HG03439 (cell line): ENCODE measurements around the gene TCIRG1.
"Not testable (repeated sequence)": the region's sequence is repeated elsewhere in the genome, so short reads cannot be mapped to it uniquely, and the experiment has no call there.

Experiments used
- ATAC-seq: cut with Tn5 transposase; IDR thresholded peaks from one replicate; pipeline ENCODE4 v1.9.1; 2021; ENCODE audit warnings: mild to moderate bottlenecking, moderate library complexity; ENCODE audit not compliant: unreplicated experiment

TCIRG1 gene

DNA sequence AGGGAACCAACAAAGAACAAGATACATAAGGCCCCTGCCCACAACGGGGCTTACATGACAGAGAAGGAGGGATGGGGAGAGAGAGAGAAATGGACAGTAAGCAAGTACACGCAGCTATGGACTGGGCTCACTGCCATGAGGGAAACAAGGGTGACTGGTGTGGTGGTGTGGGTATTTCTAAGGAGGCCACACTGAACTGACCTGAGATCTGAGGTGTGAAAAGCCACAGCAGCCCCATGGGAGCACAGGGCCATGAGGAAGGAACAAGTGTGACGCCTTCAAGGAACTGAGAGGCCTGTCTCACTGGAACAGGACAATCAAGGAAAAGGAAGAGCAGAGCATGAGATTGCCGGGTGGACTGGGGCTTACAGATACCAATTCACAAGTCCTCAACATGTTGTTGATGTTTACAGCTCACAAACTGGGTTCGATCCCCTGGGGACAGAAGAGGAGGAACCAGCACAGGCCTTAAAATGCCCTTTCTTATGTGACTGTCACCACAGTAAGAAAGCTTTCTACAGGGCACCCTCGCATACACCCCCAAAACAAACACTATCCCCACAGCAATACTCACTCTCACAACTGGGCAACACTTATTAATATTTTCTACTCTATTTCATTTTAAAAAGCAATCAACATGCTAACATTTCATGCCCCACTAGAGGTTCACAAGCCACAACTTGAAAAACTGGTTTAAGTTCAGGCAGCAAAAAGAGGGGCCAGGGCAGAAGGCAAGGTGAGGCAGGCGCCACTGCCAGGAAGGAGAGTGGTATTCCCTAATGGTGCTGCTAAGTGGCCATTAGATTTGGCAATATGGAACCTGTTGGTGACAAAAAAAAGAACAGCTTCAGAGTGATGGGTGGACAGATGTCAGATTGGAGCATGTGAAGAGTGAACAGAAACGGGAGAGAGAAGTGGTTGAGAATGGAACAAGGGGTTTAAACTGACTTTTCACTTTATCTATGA, 39.1 kb downstream of the TCIRG1 start:
- no peak for ATAC-seq

DNA sequence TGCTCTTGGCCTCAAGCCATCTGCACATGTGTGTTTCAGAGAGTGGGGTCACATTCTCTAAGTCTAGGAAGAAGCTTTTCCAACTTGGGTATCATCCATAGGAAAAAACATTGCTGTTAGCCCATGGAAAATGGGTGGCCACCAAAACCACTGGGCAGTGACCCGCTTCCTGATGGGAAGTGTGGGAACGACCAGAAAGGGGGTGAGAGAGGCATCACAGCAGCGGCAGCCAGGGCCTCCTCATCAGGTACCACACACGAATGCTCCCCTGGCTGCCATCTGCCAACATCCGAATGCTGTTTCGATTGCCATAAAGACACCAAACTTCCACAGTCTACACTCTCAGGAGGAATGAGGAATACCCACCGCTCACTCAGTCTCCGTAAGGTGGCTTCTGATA, 42.0 kb downstream of the TCIRG1 start:
- no peak for ATAC-seq

GRCh38 chr11:68081691-68082090, 42.9 kb downstream of the TCIRG1 start:
- no peak for ATAC-seq

DNA sequence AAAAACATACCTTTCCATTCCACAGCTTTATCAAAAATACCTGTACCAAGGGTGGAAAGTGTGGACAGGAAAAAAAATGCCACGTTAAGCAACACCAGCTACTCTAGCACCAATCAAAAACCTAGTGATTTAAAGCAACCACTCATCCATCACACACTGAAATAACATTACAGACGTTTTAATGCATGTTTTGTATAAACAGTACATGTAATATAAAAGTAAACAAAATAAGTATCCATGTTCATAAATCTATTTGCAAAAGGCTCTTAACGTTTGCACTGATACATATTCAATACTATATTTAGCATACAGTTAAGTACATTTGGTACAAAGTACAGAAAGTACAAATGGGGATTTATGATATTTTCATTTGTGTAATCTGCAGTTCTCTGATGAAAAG, 43.7 kb downstream of the TCIRG1 start:
- ATAC-seq: no peak

- ATAC-seq: no peak
Measured at GRCh38 chr11:68083517-68083916, 44.7 kb downstream of the TCIRG1 start.

- no peak for ATAC-seq
Measured at GRCh38 chr11:68089679-68090078, 50.9 kb downstream of the TCIRG1 start.

- no peak for ATAC-seq
Measured at GRCh38 chr11:68090287-68090686, 51.5 kb downstream of the TCIRG1 start.

GRCh38 chr11:68090706-68091105, 51.9 kb downstream of the TCIRG1 start:
- no peak for ATAC-seq

DNA sequence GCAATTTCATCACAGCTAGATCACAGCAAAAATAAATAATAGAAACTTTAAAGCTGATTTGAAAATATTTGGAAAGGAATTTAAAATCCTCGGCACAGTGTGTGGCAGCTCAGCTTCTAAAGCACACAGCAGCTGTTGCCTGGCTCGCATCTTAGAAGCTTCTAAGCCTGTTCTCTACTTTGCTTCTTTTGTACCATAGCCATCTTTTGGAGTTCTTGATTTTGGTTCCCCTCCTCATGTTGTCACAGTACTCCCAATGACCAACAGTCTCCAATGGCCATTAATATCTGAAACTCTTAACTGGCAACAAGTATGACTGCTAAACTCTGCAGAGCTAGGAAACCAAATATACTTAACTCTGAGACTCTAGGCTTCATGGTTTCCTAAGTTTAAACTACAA, 53.6 kb downstream of the TCIRG1 start:
- ATAC-seq: no peak

- not testable (repeated sequence) for ATAC-seq
Measured at GRCh38 chr11:68092946-68093345, 54.1 kb downstream of the TCIRG1 start.

GRCh38 chr11:68093565-68093964, 54.7 kb downstream of the TCIRG1 start:
- no peak for ATAC-seq

DNA sequence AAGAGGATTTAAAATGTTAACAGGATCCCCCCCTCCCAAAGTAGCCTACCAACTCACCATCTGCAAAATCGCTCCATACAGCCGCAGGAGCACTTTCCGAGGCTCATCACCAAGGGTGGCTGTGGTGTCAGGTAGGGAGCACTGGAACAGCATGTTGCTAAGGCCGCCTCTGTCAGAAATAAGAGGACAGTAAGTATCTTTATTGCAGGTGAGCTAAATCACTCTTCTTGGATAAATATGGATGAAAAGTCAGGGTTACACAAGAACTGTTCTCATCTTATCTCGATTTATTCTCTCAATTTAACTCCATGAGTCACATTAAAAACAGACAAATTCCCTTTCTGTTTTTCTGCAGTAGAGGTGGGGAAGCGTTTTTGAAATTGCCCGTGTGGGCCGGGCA, 58.1 kb downstream of the TCIRG1 start:
- no peak for ATAC-seq

GRCh38 chr11:68099057-68099456, 60.2 kb downstream of the TCIRG1 start:
- ATAC-seq: no peak

DNA sequence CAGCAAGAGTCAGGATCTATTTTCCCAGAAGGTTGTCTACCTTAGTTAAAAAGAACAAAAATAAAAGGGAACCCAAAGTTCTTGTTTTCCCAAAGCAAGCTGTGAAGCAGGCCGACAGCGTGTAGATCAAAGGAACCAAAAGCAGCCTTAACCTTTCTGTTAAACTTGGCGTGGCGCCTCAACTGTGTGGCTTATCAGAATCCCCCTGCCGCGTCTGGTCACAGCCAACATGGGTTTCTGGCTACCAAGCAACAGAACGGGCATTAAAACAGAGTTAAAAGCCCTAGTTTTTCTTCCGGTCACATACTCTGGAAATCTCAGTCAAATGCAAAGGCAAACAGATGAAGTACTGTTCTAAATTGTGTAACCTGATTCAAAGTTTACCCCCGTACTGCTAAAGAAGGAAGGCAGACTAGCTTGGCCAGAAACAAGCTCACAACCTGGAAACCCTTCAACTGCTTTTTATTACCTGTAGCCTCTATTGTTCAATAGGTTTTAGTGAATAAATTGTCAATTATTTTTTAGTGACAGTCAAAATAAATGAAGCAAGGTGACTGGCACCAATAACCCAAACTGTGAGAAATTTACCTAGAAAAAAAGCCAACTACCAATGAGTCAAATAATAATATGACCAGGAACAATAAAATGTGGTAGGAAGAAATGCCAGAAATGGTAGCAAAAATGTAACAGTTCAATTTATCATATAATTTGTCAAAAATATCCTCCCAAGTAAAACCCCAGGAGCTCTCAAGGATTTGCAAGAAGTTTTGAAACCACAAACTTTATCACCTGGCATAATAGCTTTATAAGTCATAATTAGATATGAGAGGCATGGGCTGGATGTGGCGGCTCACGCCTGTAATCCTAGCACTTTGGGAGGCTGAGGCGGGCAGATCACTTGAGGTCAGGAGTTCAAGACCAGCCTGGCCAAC, 60.9 kb downstream of the TCIRG1 start:
- no peak for ATAC-seq
